Measurements from ENCODE around the gene USP24. TPM values are rescaled to one million over a fixed set of nuclear protein-coding genes. Genes with fewer than 3 reads are reported as not detected.

The USP24 gene
- total RNA-seq, 1 experiment from 2014 or later: 35.3 TPM

GRCh38 chr1:55041613-55042012, 173.6 kb downstream of the USP24 start:
- Histone ChIP-seq H3K4me2 (ENCODE audit: insufficient read depth, insufficient read length, low read length) (peak overlapping the region; percentile 46), H3K14ac (ENCODE audit: insufficient read depth, low read length) (no peak overlapping the region), H2AFZ (ENCODE audit: low read length) (no peak overlapping the region), H4K20me1 (ENCODE audit: control insufficient read depth, insufficient read depth, insufficient read length) (no peaks in the 10 kb centered on the region), H4K5ac (ENCODE audit: insufficient read length, low read depth, low read length) (no peak overlapping the region), H3K4me1 (ENCODE audit: insufficient read depth, low read length) (peaks cover 9% of the 10 kb centered on the region; the same call in 1 of the 2 replicates), H3K27ac (ENCODE audit: insufficient read length, low read depth, low read length) (no peak overlapping the region), H2BK20ac (ENCODE audit: low read depth, low read length, poor library complexity, severe bottlenecking) (no peak overlapping the region), H4K91ac (ENCODE audit: insufficient read length, low read depth, low read length) (no peak overlapping the region), H2AK5ac (ENCODE audit: insufficient read length, low read length) (no peak overlapping the region), H2BK12ac (ENCODE audit: insufficient read length, low read depth, low read length) (no peak overlapping the region), H2BK5ac (ENCODE audit: insufficient read length, low read length) (no peak overlapping the region), H3K9ac (ENCODE audit: extremely low read depth, insufficient read length, low read length) (no peak overlapping the region), H3T11ph (ENCODE audit: low read length) (no peak overlapping the region), H3K79me2 (ENCODE audit: insufficient read depth, low read length) (peaks cover 18% of the 10 kb centered on the region; the same call in 1 of the 2 replicates), H3K56ac (ENCODE audit: insufficient read length, low read depth, low read length) (no peak overlapping the region), H2BK120ac (ENCODE audit: low read depth, low read length, poor library complexity, severe bottlenecking) (no peak overlapping the region), H3K4ac (ENCODE audit: low read depth, low read length) (no peak overlapping the region), H4K8ac (replicated peaks; ENCODE audit: insufficient read length, low read depth, low read length) (no peak overlapping the region), H2BK15ac (ENCODE audit: low read depth, low read length) (no peak overlapping the region), H3K9me3 (ENCODE audit: control insufficient read depth, low read depth, low read length) (no peaks in the 10 kb centered on the region), H3K27me3 (ENCODE audit: insufficient read depth, low read length) (peaks cover 11% of the 10 kb centered on the region; the same call in 1 of the 2 replicates), H3K79me1 (ENCODE audit: insufficient read depth, low read depth, low read length, poor library complexity, severe bottlenecking) (no peaks in the 10 kb centered on the region), H3K23me2 (ENCODE audit: insufficient read length, low read depth, low read length, poor library complexity, severe bottlenecking) (peaks cover 21% of the 10 kb centered on the region), H3K18ac (ENCODE audit: insufficient read length, low read depth, low read length) (no peak overlapping the region), H3K23ac (ENCODE audit: insufficient read length, low read depth, low read length) (no peak overlapping the region)
- Mint-ChIP-seq H3K27me3 (ENCODE audit: low read depth) (peaks cover 49% of the 10 kb centered on the region), H3K4me3 (peak overlapping the region; percentile 82 to 93; a peak in 3 of 5 replicates), H3K4me1 (peaks cover 41 to 51% of the 10 kb centered on the region in 2 experiments), H3K9me3 (no peaks in the 10 kb centered on the region; a peak in 2 of 5 replicates), H3K27ac (no peak overlapping the region), H3K36me3 (ENCODE audit: insufficient read depth in 1 of 3, low read depth in 3 of 3) (peaks cover 14 to 38% (median 17%) of the 10 kb centered on the region in 3 experiments)
- no CpG with 5 or more reads among the region's 3 CpGs for WGBS (ENCODE audit: extremely low coverage, insufficient read length, low lambda C conversion rate)
- no peak for TF ChIP-seq CTCF (conservative IDR thresholded peaks at IDR 0.05)
- no peak for DNase-seq

All from H9 (cell line).